ENCODE results near the gene SUMO3.

DNA sequence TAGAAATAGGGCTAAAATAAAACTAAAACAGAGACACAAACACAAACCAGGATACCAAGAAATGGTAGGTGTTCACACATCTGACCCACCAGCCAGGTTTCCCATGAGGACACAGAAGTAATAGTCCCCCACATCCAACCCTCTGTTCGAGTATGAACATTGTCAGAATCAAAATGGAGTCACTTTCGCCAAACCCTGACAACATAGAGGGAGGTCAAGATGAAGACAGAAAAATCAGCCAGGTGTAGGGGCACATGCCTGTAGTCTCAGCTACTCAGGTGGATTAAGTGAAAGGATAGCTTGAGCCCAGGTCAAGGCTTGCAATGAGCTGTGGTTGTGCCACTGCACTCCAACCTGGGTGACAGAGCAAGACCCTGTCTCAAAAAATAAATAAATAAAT lies 20.1 kb downstream of the SUMO3 start:
- no peak for TF ChIP-seq CTCF (IDR thresholded peaks at IDR 0.05)
- no peak for TF ChIP-seq POLR2A (IDR thresholded peaks at IDR 0.05)
